Measurements from ENCODE around the gene GPR137B. TPM values are rescaled to one million over a fixed set of nuclear protein-coding genes. Genes with fewer than 3 reads are reported as not detected.

The GPR137B gene
- total and polyA plus RNA-seq, 2 experiments from 2014 or later, result 0.87 to 3.0 TPM

DNA sequence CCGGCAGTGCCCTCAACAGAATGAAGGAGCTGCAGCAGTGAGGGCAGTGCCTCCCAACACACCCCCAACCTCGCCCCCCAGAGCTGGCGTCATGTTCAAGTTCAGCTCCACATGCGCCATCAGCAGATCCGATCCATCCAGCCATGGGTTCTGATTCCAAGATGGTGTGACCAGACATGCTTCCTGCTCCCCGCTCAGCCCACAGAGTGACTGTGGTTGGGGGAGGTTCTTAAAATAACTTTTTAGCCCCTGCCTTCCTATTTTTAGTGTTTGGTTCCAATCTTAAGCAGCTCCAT lies 30.1 kb upstream of the GPR137B start:
- DNase-seq (ENCODE audit: low read depth in 1 of 2, low spot score in 1 of 2), result no peak
- no peak for TF ChIP-seq CTCF (IDR thresholded peaks at IDR 0.05; ENCODE audit: low read depth, low read length)
- no peak overlapping the region for H3K4me3 ChIP-seq

GRCh38 chr1:236113324-236114032 lies 28.9 kb upstream of the GPR137B start:
- H3K4me3 ChIP-seq, result no peak overlapping the region
- TF ChIP-seq CTCF (IDR thresholded peaks at IDR 0.05; ENCODE audit: low read depth, low read length), result no peak
- no peaks in the 10 kb centered on the region for H3K27me3 ChIP-seq
- H3K4me1 ChIP-seq (ENCODE audit: low read depth), result no peaks in the 10 kb centered on the region
- H3K9me3 ChIP-seq (ENCODE audit: low read depth), result no peaks in the 10 kb centered on the region
- H3K36me3 ChIP-seq, result no peaks in the 10 kb centered on the region
- no peak overlapping the region for H3K27ac ChIP-seq
- DNase-seq (ENCODE audit: low read depth in 1 of 2, low spot score in 1 of 2), result no peak

More for the DNA sequence above, 30.1 kb upstream of the GPR137B start:
- Histone ChIP-seq H3K36me3 (no peaks in the 10 kb centered on the region), H3K4me1 (ENCODE audit: low read depth) (no peaks in the 10 kb centered on the region), H3K27ac (no peak overlapping the region), H3K9me3 (ENCODE audit: low read depth) (no peaks in the 10 kb centered on the region), H3K27me3 (no peaks in the 10 kb centered on the region)

GRCh38 chr1:236114076-236114747 lies 28.1 kb upstream of the GPR137B start:
- TF ChIP-seq CTCF (IDR thresholded peaks at IDR 0.05; ENCODE audit: low read depth, low read length), result no peak
- H3K36me3 ChIP-seq, result no peaks in the 10 kb centered on the region
- no peak for DNase-seq (ENCODE audit: low read depth in 1 of 2, low spot score in 1 of 2)
- H3K27ac ChIP-seq, result no peak overlapping the region
- no peaks in the 10 kb centered on the region for H3K4me1 ChIP-seq (ENCODE audit: low read depth)
- H3K27me3 ChIP-seq, result no peaks in the 10 kb centered on the region
- H3K4me3 ChIP-seq, result no peak overlapping the region
- no peaks in the 10 kb centered on the region for H3K9me3 ChIP-seq (ENCODE audit: low read depth)

DNA sequence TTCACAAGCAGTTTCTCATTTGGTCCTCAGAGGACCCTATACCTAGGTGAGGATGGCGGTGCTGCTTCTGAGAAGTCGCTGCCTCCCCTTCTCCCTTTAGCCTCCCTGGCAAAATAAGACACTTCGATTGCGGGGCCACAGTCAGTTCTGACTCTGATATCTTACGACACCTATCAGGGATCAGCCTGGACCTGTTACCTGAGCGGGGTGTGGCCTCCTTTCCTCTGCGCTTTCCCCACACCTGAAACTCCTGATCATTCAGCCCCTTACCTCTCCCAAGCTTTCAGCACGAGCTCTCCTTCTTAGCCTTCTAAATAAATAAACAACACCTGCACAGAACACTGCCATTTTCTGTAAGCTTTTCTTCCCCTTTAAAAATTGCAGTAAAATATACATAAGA lies 24.6 kb upstream of the GPR137B start:
- H3K27ac ChIP-seq, result no peak overlapping the region
- H3K4me3 ChIP-seq, result no peak overlapping the region
- H3K36me3 ChIP-seq, result no peaks in the 10 kb centered on the region
- DNase-seq (ENCODE audit: low read depth in 1 of 2, low spot score in 1 of 2), result no peak
- TF ChIP-seq CTCF (IDR thresholded peaks at IDR 0.05; ENCODE audit: low read depth, low read length), result no peak
- H3K4me1 ChIP-seq (ENCODE audit: low read depth), result no peaks in the 10 kb centered on the region
- no peaks in the 10 kb centered on the region for H3K9me3 ChIP-seq (ENCODE audit: low read depth)
- no peaks in the 10 kb centered on the region for H3K27me3 ChIP-seq

- Histone ChIP-seq H3K36me3 (no peaks in the 10 kb centered on the region), H3K27ac (no peak overlapping the region), H3K4me1 (ENCODE audit: low read depth) (no peaks in the 10 kb centered on the region), H3K27me3 (no peaks in the 10 kb centered on the region), H3K9me3 (ENCODE audit: low read depth) (no peaks in the 10 kb centered on the region), H3K4me3 (no peak overlapping the region)
- DNase-seq (ENCODE audit: low read depth in 1 of 2, low spot score in 1 of 2), result no peak
- TF ChIP-seq CTCF (IDR thresholded peaks at IDR 0.05; ENCODE audit: low read depth, low read length), result no peak
Measured at GRCh38 chr1:236119943-236120484, 22.3 kb upstream of the GPR137B start.
